HG03039 (cell line): Measurements from ENCODE around the gene PGPEP1.
"Not testable (repeated sequence)": the region's sequence is repeated elsewhere in the genome, so short reads cannot be mapped to it uniquely, and the experiment has no call there.

Source experiments
- ATAC-seq: cut with Tn5 transposase; IDR thresholded peaks from one replicate; pipeline ENCODE4 v1.9.1; 2021; ENCODE audit warnings: mild to moderate bottlenecking, moderate library complexity; ENCODE audit not compliant: unreplicated experiment

The PGPEP1 gene

DNA sequence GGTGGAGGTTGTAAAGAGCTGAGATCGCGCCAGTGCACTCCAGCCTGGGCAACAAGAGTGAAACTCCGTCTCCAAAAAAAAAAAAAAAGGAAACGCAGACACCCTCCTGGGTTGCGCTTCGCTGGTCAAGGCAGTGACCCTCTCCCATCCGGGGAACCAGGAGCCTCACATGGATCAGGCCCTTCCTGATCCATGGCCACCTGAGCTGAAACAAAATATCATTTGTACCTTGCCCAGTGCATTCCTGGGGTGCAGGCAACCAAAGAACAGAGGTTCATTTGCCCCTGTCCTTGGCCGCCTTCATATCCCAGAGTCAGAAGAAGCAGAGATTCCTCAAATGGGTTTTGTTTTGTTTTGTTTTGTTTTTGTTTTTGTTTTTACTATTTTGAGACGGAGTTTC is 9.5 kb upstream of the PGPEP1 start:
- no peak for ATAC-seq

DNA sequence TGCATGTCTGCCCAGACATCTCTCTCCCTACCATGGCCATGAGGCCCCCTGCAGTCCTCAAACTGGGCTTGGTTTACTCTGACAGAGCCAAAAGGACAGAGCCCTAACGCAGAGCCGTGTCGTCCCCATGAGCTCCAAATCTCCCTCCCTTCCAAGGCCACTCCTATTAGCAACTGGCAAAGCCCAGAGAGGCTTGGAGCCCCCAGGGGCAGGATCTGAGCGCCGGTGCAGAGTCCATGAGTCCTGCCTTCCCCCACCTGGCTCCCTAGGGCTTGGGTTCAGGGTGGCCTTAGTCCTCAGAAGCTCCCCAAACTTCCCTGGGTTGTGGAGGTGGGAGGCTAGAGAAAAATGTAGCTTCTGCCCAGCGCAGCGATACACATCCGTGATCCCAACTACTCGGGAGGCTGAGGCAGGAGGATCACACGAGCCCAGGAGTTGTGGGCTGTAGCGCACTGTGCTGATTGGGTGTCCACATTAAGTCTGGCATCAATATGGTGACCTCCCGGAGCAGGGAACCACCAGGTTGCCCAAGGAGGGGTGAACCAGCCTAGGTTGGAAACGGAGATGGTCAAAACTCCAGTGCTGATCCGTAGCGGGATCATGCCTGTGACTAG is 7.4 kb upstream of the PGPEP1 start:
- no peak for ATAC-seq

DNA sequence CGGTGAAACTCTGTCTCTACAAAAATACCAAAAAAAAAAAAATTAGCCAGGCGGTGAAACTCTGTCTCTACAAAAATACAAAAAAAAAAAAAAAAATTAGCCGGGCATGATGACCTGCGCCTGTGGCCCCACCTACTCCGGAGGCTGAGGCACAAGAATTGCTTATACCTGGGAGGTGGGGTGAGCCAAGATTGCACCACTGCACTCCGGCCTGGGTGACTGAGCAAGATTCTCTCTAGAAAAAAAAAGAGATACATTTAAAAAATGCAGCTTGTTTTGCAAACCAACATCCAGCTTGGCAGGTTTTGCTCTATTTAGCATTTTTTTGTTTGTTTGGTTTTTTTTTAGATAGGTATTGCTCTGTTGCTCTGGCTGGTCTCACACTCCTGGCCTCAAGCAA is 6.7 kb upstream of the PGPEP1 start:
- no peak for ATAC-seq

DNA sequence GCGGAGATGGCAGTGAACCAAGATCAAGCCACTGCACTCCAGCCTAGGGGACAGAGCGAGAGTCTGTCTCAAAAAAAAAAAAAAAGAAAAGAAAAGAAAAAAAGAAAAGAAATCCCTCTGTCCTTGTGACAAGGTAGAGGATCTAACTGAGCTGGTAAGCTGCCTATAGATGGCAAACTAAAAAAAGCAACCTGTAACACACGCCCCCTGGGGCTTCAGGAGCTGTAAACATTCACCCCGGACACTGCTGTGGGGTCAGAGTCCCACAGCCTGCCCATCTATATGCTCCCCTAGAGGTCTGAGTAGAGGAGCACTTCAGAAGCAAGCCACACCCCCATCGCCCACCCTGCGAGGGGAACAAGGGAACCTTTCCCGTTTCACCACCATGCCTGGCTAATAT is 4.3 kb upstream of the PGPEP1 start:
- no peak for ATAC-seq

DNA sequence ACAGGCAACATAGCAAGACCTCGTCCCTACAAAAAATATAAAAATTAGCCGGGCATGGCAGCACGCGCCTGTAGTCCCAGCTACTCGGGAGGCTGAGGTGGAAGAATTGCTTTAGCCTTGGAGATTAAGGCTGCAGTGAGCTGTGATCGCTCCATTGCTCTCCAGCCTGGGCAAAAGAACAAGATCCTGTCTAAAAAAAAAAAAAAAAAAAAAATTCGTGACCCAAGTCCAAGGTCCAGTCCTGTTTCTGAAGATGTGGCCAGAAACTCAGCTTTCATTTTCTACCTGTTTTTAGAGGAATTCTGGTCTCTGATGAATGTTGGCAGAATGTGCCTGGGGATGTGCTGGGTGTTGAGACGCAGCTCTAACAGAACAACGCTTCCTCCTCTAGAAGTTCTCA is 1.9 kb upstream of the PGPEP1 start:
- no peak for ATAC-seq

DNA sequence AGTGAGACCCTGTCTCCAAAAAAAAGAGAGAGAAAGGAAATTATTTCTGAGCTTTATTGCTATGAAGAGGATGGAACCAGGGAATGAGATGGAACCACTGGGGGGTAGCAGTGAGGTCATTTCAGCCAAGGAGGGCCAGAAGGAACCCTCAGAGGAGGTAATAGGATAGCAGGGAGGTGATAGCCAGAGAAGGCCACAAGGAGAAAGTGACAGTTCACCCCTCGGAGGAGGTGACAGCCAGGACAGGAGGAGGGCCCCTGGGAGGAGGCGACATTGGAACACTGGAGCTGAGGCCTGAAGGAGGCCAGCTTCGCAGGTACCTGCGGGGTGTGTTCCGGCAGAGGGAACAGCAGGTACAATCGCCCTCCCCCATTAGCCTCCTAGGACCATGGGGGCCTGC is 675 bp upstream of the PGPEP1 start:
- ATAC-seq: no peak

DNA sequence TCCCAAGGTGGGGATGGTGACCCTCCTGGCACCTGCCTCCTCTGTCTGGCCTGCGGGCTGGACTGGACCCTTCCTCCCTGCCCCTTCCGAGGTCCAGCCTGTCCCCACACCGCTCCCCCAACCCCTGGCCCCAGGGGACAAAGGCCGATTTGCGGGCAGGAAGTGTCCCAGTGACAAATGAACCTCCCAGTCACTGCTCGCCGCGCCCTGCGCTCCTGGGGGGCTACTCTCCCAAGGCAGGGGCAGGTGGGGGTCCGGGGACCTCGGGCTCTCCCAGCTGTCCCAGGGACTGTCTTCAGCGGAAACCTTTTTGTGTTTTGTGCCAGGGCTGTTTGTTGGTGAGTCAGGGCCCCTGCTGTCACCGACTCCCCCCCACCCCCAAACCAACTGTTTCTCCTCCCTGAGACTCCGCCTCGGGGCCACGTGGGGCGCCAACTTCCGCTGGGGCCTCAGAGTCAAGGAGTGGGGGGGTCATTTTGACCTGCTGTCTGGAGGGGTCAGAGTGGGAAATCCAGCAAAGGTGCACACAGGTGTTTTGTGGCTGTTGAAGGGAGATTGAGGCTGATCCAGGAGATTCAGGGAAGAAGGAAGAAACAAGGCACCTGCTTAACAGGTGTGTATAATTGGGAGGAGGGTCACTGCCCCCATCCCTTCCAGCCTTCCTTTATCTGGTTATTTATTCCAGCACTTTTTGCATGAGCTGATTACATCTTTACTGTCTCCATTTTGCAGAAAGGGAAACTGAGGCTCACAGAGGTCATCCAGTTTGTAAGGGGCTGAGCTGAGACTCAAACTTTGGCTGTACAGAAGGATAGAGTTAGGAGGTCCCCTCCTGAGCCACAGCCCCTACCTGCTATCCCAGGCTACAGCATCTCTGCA is 831 bp downstream of the PGPEP1 start:
- peak; percentile 20 for ATAC-seq

DNA sequence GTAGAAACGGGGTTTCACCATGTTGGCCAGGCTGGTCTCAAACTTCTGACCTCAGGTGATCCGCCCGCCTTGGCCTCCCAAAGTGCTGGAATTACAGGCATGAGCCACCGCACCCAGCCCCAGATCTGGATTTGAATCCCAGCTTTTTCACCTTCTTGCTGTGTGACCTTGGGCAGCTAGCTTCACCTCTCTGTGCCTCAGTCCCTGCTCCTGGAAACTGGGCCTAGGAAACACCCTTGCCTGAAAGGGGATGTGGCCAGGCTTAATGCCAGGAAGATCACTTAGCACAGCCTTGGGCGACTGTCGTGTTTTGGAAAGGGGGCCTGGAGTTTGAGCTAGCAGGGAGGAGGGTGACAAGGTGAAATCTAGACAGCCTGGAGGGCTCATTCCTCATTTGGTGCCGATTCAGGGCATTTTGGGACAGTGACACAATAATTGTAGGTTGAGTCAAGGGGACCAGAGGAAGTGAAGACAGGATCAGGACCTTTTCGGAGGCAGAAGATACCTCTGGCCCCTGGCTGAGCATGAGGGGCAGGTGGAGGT is 1.8 kb downstream of the PGPEP1 start:
- no peak for ATAC-seq

DNA sequence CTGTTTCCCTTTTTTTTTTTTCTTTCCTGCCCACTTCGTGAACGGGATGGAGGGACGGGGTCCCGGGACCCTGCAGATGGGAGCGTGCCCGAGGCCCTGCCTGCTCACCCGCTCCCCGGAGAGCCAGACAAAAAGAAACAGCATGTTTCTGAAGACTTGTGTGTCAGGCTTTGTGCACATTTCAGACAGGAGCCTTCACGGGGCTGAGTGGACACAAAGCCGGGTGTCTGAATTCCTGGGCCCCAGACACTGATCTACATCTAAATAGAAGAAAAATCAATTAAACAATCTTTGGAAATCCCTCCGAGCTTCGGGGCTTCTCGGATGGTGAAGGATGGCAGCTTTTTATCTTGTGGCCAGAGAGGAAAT is 4.2 kb downstream of the PGPEP1 start:
- ATAC-seq: no peak

DNA sequence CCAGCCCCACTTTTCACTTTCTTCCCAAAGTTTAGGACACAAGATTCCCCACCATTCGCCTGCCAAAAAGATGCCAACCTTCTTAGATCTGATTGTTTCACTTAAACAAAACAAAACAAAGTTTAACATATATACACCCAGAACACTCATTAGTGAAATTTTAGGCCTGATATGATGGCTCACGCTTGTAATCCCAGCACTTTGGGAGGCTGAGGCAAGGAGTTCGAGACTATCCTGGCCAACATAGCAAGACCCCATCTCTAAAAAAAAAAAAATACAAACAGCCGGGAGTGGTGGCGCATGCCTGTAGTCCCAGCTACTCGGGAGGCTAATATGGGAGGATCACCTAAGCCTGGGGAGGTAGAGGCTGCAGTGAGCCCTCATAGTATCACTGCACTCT is 4.9 kb downstream of the PGPEP1 start:
- ATAC-seq: no peak

DNA sequence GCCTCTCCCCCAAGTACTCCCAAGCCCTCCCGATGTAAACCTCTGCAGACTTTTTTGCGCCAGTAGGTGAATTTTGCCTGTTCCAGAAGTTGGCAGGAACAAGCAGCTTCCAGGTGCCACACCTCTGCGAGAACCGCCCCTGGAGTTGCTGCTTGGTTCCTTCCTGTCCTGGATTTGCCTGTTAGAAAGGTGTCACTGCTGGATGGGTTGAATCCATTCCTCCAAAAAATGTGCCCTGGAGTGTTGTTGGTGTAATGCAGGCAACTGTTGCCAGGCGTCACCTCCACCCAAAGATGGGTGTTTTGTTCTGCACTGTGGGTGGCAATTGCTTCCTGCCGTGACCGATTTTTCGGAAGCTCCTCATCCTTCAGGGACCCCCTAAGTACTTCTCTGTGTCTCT is 5.7 kb downstream of the PGPEP1 start:
- ATAC-seq: no peak

DNA sequence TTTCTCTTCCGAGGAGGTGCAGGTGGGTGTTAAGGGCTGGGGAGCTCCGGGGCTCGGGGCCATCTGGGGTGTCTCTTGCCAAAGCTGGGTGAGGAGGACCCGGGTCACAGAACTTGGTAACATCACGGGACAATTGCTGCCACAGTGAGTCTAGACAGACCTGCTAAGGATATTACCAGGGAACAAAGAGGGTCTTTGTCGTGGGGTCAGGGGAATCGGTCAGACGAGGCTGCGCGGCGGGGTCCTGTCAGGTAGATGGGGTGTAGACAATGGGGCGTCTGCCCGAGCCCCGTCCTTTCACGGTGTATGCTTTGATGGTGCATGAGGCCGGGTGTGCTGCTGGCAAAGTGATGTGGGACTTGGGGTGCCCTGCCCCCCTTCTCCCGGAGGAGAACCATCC is 7.8 kb downstream of the PGPEP1 start:
- ATAC-seq: no peak

DNA sequence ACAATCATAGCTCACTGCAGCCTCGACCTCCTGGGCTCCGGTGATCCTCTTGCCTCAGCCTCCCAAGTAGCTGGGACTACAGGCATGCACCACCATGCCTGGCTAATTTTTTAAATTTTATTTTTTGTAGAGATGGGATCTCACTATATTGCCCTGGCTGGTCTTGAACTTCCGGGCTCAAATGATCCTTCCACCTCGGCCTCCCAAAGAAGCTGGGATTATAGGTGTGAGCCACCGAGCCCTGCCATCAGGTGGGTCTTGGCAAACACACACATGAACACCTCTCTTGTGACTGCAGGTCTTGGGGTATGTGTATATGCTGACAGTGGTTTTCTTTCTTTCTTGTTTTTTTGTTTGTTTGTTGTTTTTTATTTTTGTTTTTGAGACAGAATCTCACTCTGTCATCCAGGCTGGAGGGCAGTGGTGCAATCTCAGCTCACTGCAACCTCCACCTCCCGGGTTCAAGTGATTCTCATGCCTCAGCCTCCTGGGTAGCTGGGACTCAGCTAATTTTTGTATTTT is 8.5 kb downstream of the PGPEP1 start:
- ATAC-seq: not testable (repeated sequence)

DNA sequence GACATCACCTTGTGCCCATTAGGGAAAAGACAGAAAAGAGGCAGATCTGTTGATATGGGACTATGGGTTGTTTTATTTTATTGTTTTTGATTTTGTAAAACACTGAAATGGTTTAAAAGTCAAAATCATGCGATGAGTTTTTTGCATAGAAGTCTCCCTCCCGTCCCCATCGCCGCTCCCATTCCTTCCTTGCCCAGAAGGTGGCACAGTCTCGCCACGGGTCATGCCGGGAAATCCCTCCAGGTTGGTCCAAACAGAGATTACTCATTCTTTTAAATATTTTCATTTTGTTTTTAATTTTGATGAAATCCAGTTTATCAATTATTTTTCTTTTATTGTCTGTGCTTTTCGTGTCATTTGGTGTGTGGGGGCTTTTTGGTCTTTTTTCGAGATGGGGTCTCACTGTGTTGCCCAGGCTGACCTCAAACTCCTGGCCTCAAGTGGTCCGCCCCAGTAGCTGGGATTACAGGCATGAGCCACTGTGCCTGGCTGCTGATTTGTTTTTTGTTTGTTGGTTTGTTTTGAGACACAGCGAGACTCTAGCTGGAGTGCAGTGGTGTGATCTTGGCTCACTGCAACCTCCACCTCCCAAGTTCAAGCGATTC is 9.2 kb downstream of the PGPEP1 start:
- ATAC-seq: no peak

DNA sequence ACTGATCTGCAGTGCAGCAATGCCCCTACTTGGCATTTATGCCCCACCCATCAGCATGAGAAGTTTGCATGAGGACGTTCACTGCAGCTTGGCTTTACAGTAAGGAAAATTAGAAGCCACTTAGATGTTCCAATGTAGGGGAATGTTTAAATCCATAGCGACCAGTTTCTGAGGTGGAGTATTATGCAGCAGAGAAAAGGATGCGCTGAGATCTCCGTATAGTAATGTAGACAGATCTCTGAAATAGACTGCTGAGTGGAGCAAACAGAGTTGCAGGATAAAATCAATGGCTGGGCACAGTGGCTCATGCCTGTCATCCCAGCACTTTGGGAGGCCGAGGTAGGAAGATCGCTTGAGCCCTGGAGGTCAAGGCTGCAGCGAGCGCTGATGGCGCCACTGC is 10.1 kb downstream of the PGPEP1 start:
- no peak for ATAC-seq

DNA sequence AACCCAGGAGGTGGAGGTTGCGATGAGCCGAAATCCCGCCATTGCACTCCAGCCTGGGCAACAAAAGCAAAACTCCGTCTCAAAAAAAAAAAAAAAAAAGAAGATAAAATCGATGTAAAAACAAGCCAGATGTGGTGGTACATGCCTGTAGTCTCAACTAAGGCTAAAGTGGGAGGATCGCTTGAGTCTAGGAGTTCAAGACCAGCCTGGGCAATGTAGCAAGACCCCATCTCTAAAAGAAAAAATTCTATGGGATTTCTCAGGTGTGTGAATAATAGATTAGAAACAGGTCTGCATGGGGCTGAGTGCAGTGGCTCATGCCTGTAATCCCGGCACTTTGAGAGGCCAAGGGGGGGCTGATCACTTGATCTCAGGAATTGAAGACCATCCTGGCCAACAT is 11.1 kb downstream of the PGPEP1 start:
- ATAC-seq: no peak

DNA sequence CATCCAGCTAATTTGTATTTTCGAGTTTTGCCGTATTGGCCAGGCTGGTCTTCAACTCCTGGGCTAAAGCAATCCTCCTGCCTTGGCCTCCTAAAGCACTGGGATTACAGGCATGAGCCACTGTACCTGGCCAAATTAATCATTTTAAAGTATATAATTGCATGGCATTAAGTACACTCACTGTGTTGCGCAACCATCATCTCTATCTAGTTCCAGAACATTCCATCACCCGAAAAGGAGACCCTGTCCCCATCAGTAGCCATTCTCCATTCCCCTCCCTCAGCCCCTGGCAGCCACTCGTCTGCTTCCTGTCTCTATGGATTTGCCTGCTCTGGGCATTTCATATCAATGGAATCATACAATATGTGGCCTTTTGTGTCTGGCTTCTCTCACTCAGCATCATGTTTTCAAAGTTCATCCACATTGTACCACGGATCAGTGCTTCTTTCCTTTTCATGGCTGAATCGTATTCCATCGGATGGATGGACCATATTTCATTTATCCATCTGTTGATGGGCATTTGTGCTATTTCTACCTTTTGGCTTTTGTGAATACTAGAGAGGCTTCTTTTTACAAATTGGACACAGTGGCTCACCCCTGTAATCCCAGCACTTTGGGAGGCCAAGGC is 13.1 kb downstream of the PGPEP1 start:
- ATAC-seq: no peak

DNA sequence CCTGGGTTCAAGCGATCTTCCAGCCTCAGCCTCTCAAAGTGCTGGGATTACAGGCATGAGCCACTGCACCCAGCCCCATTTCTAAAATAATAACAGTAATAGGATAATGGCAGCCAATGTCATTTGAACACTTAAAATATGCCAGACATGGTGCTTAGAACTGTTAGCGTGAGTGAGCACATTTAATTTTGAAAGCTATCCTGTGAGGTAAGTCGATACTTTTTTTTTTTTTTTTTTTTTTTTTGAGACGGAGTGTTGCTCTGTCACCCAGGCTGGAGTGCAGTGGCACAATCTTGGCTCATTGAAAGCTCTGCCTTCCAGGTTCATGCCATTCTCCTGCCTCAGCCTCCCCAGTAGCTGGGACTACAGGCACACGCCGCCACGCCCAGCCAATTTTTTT is 14.3 kb downstream of the PGPEP1 start:
- ATAC-seq: not testable (repeated sequence)

DNA sequence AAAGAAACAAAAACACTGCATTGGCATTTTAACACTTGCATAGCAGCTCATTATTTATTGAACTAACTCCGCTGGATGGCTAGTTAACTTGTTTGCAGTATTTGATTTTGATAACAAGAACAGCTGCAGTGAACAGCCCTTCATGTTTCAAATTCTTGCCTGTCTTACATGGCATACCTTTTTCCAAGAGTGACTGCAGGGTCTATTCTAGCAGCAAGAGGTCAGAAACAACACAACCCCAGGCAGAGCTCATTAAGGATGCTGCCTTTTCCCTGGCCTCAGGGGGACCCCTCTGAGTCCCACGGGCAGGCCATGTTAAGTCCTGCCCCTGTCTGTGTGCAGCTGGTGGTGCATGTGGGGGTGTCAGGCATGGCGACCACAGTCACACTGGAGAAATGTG is 16.6 kb downstream of the PGPEP1 start:
- ATAC-seq: no peak

DNA sequence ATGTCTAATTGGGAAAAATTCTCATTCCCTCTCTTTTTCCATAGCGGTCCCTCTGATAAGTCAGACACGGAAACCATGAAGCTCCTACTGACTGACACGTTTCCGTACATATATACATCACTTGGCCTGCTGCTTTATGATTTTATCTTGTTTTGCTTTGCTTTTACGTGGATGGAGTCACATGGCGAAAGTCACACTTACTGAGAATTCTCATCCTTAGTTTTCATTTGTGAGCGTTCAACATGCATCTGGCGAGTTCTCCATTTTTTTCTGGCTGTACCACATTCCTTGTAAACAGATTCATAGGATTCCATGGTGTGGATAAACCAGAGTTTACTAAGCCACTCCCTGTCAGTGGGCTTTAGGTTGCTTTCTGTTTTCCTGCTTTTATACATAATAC is 21.2 kb downstream of the PGPEP1 start:
- ATAC-seq: no peak

DNA sequence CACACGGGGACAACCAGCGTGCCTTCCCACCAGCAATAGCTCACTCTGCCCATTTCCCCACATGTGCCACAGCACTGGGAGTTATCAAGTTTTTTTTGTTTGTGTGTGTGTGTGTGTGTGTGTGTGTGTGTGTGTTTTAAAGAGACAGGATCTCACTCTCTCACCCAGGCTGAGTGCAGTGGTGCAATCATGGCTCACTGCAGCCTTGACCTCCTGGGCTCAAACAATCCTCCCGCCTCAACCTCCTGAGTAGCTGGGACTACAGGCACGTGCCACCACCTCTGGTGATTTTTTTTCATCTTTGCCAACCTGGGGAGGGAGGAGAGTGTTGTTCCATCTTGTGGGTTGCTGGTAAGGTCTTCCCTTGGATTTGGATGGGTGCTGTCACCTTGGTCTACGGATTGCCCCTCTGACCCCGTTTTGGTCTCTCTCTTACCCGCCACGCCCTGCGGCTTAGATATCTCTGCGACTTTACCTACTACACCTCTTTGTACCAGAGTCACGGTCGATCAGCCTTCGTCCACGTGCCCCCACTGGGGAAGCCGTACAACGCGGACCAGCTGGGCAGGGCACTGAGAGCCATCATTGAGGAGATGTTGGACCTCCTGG is 22.6 kb downstream of the PGPEP1 start:
- no peak for ATAC-seq
